Measurements from ENCODE around the gene OR13J1. TPM values are rescaled to one million over a fixed set of nuclear protein-coding genes. Genes with fewer than 3 reads are reported as not detected.
A peak's percentile ranks its signal among the peaks of the same experiment; 100 is the strongest.

Gene OR13J1
- total RNA-seq, 4 donors from 2014 or later: not detected

GRCh38 chr9:35834260-35835215 lies 35.7 kb downstream of the OR13J1 start:
- Histone ChIP-seq H3K27ac (peak overlapping the region; percentile 26), H3K27me3 (no peaks in the 10 kb centered on the region), H3K9me3 (no peaks in the 10 kb centered on the region), H3K36me3 (no peaks in the 10 kb centered on the region), H3K4me1 (peaks cover 48% of the 10 kb centered on the region), H3K4me3 (no peak overlapping the region)
- DNase-seq (ENCODE audit: low spot score in 2 of 2): peak in 1 of 2 donors; percentile 28
- 90% methylated on average over 14 of the region's 14 CpGs for WGBS
- no peak for TF ChIP-seq POLR2A (IDR thresholded peaks at IDR 0.05)
- TF ChIP-seq CTCF (IDR thresholded peaks at IDR 0.05): no peak
- no peak for TF ChIP-seq POLR2AphosphoS5 (IDR thresholded peaks at IDR 0.05)
- no peak for TF ChIP-seq EP300 (IDR thresholded peaks at IDR 0.05)

GRCh38 chr9:35832814-35833213 lies 37.4 kb downstream of the OR13J1 start:
- H3K9me3 ChIP-seq: no peaks in the 10 kb centered on the region
- H3K36me3 ChIP-seq: no peaks in the 10 kb centered on the region
- WGBS: 80% methylated on average over 5 of the region's 5 CpGs
- H3K4me3 ChIP-seq: no peak overlapping the region
- peaks cover 62% of the 10 kb centered on the region for H3K4me1 ChIP-seq
- TF ChIP-seq POLR2AphosphoS5 (IDR thresholded peaks at IDR 0.05) (no peak), EP300 (IDR thresholded peaks at IDR 0.05) (no peak), POLR2A (IDR thresholded peaks at IDR 0.05) (no peak), CTCF (IDR thresholded peaks at IDR 0.05) (no peak)
- peak overlapping the region; percentile 65 for H3K27ac ChIP-seq
- DNase-seq (ENCODE audit: low spot score in 2 of 2): no peak
- H3K27me3 ChIP-seq: no peaks in the 10 kb centered on the region

GRCh38 chr9:35831040-35831439 lies 39.2 kb downstream of the OR13J1 start:
- no peaks in the 10 kb centered on the region for H3K9me3 ChIP-seq
- H3K27me3 ChIP-seq: no peaks in the 10 kb centered on the region
- H3K36me3 ChIP-seq: no peaks in the 10 kb centered on the region
- H3K4me1 ChIP-seq: peaks cover 71% of the 10 kb centered on the region
- 76% methylated on average over 4 of the region's 4 CpGs for WGBS
- H3K27ac ChIP-seq: no peak overlapping the region
- DNase-seq (ENCODE audit: low spot score in 2 of 2): no peak
- TF ChIP-seq EP300 (IDR thresholded peaks at IDR 0.05): no peak
- TF ChIP-seq POLR2A (IDR thresholded peaks at IDR 0.05): no peak
- no peak for TF ChIP-seq CTCF (IDR thresholded peaks at IDR 0.05)
- no peak for TF ChIP-seq POLR2AphosphoS5 (IDR thresholded peaks at IDR 0.05)
- no peak overlapping the region for H3K4me3 ChIP-seq

- TF ChIP-seq EP300 (IDR thresholded peaks at IDR 0.05) (no peak), POLR2A (IDR thresholded peaks at IDR 0.05) (no peak), POLR2AphosphoS5 (IDR thresholded peaks at IDR 0.05) (no peak)
- Histone ChIP-seq H3K36me3 (no peaks in the 10 kb centered on the region), H3K9me3 (no peaks in the 10 kb centered on the region), H3K27me3 (no peaks in the 10 kb centered on the region), H3K4me1 (peaks cover 68% of the 10 kb centered on the region), H3K27ac (peak overlapping the region; percentile 95), H3K4me3 (peak overlapping the region; percentile 84)
- DNase-seq (ENCODE audit: low spot score in 2 of 2): no peak
- WGBS: 52% methylated on average over 2 of the region's 2 CpGs
Measured at GRCh38 chr9:35829764-35830096, 40.5 kb downstream of the OR13J1 start.

GRCh38 chr9:35829084-35829763 lies 41.0 kb downstream of the OR13J1 start, which contains the start of gene TMEM8B:
Gene TMEM8B (plus strand): TSS chr9:35829228. CDS start chr9:35829448, 220 bp downstream.
- Histone ChIP-seq H3K27ac (peak within 1 kb of the TSS; percentile 95), H3K9me3 (no peaks in the 10 kb centered on the region), H3K4me1 (peaks cover 63% of the 10 kb centered on the region), H3K4me3 (peak within 1 kb of the TSS; percentile 84), H3K27me3 (no peaks in the 10 kb centered on the region), H3K36me3 (no peaks in the 10 kb centered on the region)
- 4% methylated on average over 22 of the region's 53 CpGs for WGBS
- TF ChIP-seq EP300 (IDR thresholded peaks at IDR 0.05) (no peak), POLR2AphosphoS5 (IDR thresholded peaks at IDR 0.05) (no peak), POLR2A (IDR thresholded peaks at IDR 0.05) (no peak), CTCF (IDR thresholded peaks at IDR 0.05) (no peak)
- peak; percentile 99 to 100 for DNase-seq (ENCODE audit: low spot score in 2 of 2)

Data from suprapubic skin (tissue), 4 donors.